GM10248 (cell line): Measurements from ENCODE around the gene C1RL.

ENCODE experiments used
- CTCF ChIA-PET: fragments of 300-600 bp; sonication (Branson Sonifier 250); formaldehyde crosslinking; extraction: SDS; loops from one replicate; lab custom pipeline; 2021; ENCODE audit warnings: antibody characterized with exemption; lab: Yijun Ruan, JAX
- POLR2A ChIA-PET: fragments of 350-650 bp; sonication (Branson Sonifier 250); formaldehyde crosslinking; extraction: SDS; loops from one replicate; lab custom pipeline; 2020; ENCODE audit warnings: antibody characterized with exemption; lab: Yijun Ruan, JAX
- DNase-seq: peaks from one replicate; pipeline ENCODE4 v3.0.0; 2012; ENCODE audit errors: extremely low spot score
- TF ChIP-seq, protein P1 (sequence below): IDR thresholded peaks from 2 replicates; pipeline ENCODE4 v1.5.1; 2012; ENCODE audit warnings: mild to moderate bottlenecking, low read depth; ENCODE audit errors: extremely low read depth, missing control alignments, control extremely low read depth

Gene C1RL

DNA sequence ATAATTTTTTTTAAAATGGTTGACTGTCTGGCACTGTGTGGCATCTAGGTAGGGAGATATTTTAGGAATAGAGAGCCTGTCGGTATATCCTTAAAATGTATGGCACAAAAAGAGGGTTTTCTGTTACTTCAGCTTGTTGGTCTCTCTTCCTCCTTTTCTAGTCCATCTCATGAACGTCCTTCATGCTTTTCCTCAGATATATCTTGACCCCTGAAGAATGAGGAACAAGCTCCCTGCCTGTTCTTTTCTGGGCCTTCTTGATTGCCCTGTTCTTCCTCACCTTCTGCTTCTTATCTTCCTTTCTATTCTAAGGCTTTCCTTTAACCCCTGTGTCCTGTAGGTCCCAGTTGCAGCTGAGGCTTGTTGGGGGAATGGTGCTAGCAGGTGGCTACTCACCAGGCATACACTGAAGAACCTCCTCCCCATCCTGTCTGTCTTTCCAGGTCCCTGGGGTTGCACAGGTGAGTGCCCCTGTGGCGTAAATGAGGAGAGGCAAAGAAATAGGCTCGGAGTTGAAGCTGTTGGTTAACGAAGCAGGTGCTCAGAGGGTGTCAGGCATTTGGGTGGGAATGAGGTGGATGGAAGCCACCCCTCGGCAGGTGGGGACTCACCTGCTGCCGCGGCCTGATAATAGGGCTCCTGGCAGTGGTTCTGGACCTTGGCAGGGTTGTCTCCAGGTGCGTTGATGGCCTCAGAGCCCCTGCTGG is 9.6 kb downstream of the C1RL start:
- ChIA-PET POLR2A (no interaction called here), CTCF (interaction anchor here (1.0 to 2.4 kb wide), 4 partner anchors 9 to 162 kb away, joined by 3 to 9 read pairs (median 6); no protein-coding TSS in a partner anchor)
- no peak for DNase-seq
- TF ChIP-seq, protein P1, sequence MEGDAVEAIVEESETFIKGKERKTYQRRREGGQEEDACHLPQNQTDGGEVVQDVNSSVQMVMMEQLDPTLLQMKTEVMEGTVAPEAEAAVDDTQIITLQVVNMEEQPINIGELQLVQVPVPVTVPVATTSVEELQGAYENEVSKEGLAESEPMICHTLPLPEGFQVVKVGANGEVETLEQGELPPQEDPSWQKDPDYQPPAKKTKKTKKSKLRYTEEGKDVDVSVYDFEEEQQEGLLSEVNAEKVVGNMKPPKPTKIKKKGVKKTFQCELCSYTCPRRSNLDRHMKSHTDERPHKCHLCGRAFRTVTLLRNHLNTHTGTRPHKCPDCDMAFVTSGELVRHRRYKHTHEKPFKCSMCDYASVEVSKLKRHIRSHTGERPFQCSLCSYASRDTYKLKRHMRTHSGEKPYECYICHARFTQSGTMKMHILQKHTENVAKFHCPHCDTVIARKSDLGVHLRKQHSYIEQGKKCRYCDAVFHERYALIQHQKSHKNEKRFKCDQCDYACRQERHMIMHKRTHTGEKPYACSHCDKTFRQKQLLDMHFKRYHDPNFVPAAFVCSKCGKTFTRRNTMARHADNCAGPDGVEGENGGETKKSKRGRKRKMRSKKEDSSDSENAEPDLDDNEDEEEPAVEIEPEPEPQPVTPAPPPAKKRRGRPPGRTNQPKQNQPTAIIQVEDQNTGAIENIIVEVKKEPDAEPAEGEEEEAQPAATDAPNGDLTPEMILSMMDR = no peak

DNA sequence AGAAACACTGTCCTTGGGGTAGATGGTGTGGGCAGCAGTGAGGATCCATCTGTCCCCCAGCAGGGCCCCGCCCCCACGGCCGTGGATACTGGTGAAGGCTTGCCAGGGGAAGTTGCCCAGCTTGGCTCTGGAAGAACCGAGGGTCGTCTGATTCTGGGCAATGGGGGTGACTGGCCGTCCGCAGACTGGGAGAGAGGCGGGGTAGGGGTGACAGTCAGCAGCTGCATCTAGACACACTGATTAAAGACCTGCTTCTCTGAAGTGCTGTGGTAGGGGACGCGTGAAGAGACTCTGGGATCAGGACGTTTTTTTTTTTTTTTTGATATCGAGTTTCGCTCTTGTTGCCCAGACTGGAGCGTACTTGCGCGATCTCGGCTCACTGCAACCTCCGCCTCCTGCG is 12.0 kb downstream of the C1RL start:
- ChIA-PET CTCF (interaction anchor here (1.9 kb wide), 1 partner anchor 11 kb away, joined by 12 read pairs; no protein-coding TSS in a partner anchor), POLR2A (no interaction called here)
- DNase-seq = no peak
- TF ChIP-seq, protein P1 = no peak

GRCh38 chr12:7096006-7096932 is 12.7 kb downstream of the C1RL start:
- DNase-seq = no peak
- TF ChIP-seq, protein P1 = no peak
- ChIA-PET POLR2A (interaction anchor here (0.6 kb wide), 1 partner anchor 149 kb away, joined by 4 read pairs; no protein-coding TSS in a partner anchor), CTCF (interaction anchor here (0.7 to 1.9 kb wide), 7 partner anchors 12 to 205 kb away, joined by 3 to 12 read pairs (median 4); partner anchors contain the start of gene LPCAT3)

GRCh38 chr12:7093892-7094291 is 15.1 kb downstream of the C1RL start:
- no peak for DNase-seq
- ChIA-PET CTCF (interaction anchor here (0.7 to 2.4 kb wide), 5 partner anchors 11 to 76 kb away, joined by 3 to 26 read pairs (median 3); partner anchors contain the start of genes C1RL and LPCAT3), POLR2A (no interaction called here)
- TF ChIP-seq, protein P1 = no peak

- TF ChIP-seq, protein P1 = no peak
- no peak for DNase-seq
- ChIA-PET POLR2A (no interaction called here), CTCF (interaction anchor here (0.7 to 2.4 kb wide), 8 partner anchors 11 to 168 kb away, joined by 3 to 26 read pairs (median 4); partner anchors contain the start of genes C1RL and LPCAT3)
Observed at GRCh38 chr12:7093486-7093885, 15.5 kb downstream of the C1RL start.

GRCh38 chr12:7092986-7093460 is 16.0 kb downstream of the C1RL start:
- CTCF ChIA-PET = interaction anchor here (0.7 to 2.4 kb wide), 12 partner anchors 10 to 168 kb away, joined by 3 to 26 read pairs (median 4); partner anchors contain the start of genes C1RL and LPCAT3
- TF ChIP-seq, protein P1 = no peak
- POLR2A ChIA-PET = no interaction called here
- no peak for DNase-seq
